Kidney tubule cell (primary cell): Measurements from ENCODE around the gene SLC47A2.
"Not testable (repeated sequence)": the region's sequence is repeated elsewhere in the genome, so short reads cannot be mapped to it uniquely, and the experiment has no call there.

ENCODE experiments used
- DNase-seq: peaks from one replicate; pipeline ENCODE4 v3.0.0-alpha.2; 2018; ENCODE audit warnings: low spot score

SLC47A2 gene, protein sequence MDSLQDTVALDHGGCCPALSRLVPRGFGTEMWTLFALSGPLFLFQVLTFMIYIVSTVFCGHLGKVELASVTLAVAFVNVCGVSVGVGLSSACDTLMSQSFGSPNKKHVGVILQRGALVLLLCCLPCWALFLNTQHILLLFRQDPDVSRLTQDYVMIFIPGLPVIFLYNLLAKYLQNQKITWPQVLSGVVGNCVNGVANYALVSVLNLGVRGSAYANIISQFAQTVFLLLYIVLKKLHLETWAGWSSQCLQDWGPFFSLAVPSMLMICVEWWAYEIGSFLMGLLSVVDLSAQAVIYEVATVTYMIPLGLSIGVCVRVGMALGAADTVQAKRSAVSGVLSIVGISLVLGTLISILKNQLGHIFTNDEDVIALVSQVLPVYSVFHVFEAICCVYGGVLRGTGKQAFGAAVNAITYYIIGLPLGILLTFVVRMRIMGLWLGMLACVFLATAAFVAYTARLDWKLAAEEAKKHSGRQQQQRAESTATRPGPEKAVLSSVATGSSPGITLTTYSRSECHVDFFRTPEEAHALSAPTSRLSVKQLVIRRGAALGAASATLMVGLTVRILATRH

DNA sequence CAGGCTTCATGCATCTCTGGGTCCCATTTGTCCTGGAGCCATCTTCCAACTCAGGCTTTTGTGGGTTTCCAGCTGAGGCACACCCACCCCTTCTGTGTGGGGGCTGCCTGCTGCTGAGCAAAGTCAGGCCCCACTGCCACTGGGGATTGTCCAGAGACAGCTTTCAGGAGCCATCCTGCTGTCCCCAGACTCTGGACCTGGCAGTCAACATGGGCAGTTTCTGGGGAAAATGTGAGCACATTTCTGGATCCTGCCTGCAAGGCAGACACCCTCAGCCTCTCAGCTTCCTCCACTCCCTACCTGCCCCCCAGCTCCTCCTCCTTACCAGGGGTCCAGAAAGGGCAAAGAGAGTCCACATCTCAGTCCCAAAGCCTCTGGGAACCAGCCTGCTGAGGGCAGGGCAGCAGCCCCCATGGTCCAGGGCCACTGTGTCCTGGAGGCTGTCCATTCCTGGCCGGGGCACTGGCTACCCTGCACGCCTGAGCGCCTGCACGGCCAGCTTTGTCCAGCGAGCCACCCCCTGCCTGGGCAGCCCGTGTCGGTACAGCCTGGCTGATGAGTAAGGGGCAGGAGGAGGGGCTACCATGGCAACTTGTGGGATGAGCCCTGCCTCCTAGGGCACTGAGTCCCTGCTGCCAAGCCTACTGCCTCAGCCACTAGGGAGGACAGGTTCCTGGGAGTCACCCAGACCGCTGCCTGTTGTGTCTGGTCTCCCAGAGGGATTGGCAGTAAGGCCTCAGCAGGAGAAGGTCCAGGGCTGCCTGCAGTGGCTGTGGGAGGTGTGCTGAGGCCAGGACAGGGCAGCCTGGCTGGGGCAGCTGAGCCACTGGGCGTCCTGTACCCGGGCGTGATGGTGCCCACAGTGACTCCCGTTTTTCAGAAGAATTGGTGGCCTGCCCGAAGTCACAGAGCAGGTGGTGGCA, at the start of gene SLC47A2:
Gene SLC47A2 (minus strand): TSS at position 477 of the 923 bp plus-strand sequence. CDS start 29 bp downstream, at position 448.
- peak; percentile 75 for DNase-seq

DNA sequence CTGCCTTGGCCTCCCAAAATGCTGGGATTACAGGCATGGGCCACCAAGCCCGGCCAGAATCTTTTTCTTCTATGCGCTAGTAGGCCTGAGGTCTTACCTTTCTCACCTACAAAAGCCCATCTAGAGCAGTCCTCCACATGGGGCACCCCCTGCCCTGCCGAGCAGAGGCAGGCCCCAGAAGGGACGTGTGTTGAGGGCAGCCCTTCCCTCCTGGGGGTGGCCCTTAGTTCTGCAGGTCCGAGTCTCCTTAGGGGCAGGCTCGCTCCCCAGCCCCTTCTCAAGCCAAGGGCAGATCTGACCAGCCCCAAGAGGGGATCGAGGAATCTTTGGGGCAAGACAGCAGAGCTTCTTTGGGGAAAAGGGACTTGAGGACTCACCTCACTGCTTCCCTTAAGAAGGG, 49.6 kb upstream of the SLC47A2 start:
- DNase-seq, result no peak

GRCh38 chr17:19763991-19764390, 47.6 kb upstream of the SLC47A2 start:
- not testable (repeated sequence) for DNase-seq

DNA sequence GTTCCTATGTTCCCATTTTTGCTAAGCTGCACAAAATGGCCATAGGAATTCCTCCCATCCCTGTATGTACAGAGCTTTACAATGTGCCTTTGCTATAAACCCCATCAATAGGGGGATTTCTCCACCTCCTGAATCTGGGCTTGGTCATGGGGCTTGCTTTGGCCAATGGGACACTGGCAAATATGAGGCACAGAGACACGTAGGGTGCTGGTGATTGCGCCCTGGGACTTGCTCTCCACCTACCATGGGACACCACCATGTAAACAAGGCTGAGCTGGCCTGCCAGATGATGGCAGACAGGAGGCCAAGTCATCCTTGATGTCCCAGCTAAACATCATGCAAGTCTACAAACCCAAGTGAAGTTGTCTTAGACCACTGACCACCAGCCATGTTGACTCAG, 47.0 kb upstream of the SLC47A2 start:
- no peak for DNase-seq

GRCh38 chr17:19762515-19762961, 46.2 kb upstream of the SLC47A2 start:
- DNase-seq, result peak; percentile 64

- no peak for DNase-seq
Observed at GRCh38 chr17:19760746-19761145, 44.4 kb upstream of the SLC47A2 start.

DNA sequence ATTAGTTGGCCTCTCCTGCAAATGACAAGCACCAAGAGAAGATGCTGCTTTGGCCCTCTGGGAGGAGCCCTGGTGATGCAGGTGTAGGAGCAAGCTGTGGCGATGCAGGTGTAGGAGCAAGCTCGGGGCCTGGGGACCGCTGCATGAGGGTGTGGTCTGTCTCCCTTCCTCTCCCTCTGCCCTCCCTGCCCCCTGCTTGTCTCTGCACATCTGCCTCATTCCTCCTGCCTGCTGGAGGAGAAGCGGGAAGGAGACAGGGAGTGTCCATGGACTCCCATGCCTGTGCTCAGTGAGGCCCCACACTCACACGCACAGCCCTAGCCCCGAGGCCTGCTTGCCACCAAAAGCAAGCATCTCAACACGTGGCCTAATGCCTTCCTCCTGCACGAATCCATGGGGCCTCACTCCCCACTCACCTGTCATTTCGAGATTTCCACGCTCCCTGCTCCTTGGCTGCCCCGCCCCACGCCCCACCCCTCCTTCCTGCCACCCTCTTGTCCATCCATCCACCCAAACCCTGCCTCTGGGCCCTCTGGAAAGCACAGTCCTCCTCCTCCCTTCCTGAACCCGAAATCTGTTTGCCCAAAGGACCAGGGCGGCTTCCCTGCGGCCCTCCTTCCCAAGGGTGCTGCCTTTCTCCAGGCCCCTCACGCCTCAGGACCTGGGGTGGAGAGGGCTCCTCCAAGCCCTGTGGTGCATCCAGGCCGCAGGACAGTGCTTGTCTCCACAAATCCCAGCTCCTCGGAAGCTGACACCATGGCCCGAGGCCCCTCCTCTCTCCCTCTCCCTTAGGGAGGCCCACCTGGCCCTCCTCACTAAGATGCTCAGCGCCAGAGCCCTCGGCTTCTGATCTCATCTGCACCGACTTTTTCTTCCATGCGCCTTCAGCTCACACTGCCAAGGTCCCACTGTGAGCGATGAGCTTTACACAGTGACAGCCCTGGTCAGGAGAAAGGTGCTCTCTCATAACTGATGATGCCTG, 43.5 kb upstream of the SLC47A2 start:
- DNase-seq, result no peak

GRCh38 chr17:19757536-19758180, 41.3 kb upstream of the SLC47A2 start:
- no peak for DNase-seq

GRCh38 chr17:19756546-19756945, 40.2 kb upstream of the SLC47A2 start:
- no peak for DNase-seq

DNA sequence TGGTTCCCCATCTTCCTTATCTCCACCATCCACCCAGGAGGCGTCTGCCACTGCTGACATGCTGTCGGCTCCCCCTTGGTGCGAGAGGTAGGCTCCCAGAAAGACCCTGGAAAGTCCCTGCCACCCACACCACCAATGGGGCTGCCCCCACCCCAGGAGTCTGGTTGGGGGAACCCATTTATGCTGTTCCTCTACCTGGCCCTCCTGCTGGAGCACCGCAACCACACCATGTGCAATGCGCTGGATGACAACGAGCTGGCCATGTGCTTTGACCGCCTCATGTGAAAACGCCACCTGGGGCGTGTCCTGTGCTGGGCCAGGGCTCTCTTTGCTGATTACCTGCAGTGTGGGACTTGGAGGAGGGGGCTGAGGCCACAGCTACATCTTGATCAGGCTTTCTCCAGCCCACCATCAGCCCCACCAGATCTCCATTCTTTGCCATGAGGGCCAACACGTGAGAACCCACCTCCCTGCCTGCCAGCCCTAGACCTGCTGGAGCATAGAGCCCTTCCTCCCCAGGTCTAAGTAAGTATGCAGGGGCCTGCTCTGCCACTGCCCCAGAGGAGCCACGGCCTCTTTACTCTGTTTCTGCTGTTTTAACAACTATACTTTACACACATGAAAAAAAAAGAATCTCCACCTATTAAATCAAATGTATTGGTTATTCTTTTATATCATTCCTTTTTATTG, 39.6 kb upstream of the SLC47A2 start:
- DNase-seq, result no peak

- DNase-seq, result no peak
Observed at GRCh38 chr17:19755392-19755791, 39.0 kb upstream of the SLC47A2 start.

- peak; percentile 58 for DNase-seq
Observed at GRCh38 chr17:19753661-19754463, 37.5 kb upstream of the SLC47A2 start.

GRCh38 chr17:19753051-19753509, 36.7 kb upstream of the SLC47A2 start:
- peak; percentile 95 for DNase-seq

- DNase-seq, result no peak
Observed at GRCh38 chr17:19752216-19753050, 36.0 kb upstream of the SLC47A2 start.

DNA sequence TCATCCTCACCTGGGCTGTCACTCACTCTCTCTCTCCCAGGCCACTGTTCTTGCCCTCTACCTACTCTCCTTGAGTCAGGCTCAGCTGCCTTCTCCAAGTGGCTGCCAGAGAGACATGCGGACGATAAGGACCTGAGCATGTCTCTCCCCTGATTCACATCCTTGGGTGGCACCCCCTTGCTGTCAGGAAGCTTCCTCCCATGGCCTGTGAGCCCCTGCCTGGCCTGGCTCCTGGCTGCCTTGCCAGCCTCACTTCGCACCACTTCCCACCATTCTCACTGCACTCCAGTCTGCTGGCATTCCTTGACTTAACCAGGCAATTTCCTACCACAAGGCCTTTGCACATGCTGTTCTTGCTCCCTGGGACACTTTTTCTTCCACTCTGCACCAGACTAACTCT, 34.5 kb upstream of the SLC47A2 start:
- peak; percentile 73 for DNase-seq

DNA sequence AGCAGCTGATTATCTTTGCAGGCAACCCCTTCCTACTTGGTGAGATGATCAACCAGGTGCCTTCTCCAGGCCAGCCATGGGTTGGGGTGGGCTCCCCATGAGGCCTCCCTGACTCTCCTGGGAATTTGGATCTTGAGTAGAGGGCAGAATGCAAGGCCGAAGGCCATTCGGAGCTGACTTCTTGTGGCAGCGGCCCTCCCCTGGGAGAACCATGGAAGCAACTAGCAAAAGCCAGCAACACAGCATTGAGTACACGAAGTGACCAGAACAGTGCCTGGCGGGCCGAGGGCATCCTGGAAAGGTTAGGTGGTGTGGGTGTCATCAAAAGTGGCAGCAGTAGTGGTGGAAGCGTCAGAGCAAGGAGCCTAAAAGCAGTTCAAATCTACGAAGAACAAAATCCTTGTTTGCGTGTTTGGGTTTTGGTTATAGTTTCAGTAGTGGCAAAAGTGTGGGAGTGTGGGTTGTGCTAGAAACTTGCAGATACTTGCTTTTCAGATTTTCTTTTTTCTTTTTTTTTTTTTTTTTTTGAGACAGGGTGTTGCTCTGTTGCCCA, 33.7 kb upstream of the SLC47A2 start:
- no peak for DNase-seq

DNA sequence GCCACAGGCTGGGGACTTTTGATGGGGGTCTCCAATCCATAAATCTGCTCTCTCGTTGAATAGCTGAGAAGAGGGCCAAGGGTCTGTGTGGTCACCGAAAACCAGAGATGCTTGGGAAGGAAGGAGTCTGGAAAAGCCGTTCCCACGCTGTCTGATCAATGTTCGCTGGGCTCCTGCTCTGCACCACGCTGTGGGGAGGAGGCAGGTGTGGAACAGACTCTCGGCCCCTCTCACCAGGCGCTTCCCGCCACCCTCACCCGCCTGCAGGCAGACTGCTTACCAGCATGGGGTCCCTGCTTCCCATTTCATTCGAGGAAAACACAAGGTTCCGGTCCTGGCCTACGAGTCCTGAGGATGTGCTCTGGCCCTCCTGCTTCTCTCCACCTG, 32.4 kb upstream of the SLC47A2 start:
- no peak for DNase-seq
